ENCODE measurements around the gene BAIAP2L1. TPM values are rescaled to one million over a fixed set of nuclear protein-coding genes. Genes with fewer than 3 reads are reported as not detected.

The BAIAP2L1 gene
- total RNA-seq, 1 experiment from 2014 or later = 21.4 TPM

DNA sequence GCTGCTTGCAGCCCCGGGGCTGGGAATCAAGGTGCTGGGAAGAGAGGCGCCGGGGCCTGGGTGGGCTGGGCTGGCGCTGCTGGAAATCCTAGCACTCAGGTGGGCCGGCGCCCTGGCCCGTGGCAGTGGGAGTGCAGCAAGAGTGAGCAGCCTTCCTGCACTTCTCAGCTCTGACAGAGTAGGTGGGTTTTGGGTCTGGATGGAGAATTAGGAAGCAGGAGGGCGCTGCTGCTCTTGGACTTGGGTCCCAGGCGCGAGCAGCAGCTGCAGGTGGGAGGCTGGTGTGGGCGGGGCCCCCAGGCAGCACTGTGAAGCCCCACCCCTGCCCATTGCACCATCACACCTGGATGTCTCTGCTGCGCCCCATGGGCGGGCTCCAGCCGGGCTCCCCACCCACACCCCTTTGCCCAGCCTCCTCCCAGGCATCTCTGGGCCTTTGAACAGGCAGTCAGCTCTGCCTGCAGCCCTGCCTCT, 113.4 kb downstream of the BAIAP2L1 start:
- in situ Hi-C loops (cut with HindIII; ENCODE audit: low pct_unique_long_range_greater_than_20kb, low sequenced_read_pairs) = no loop called here
- no peak for DNase-seq (ENCODE audit: low read depth)

GRCh38 chr7:98286701-98287485, 114.0 kb downstream of the BAIAP2L1 start:
- DNase-seq (ENCODE audit: low read depth) = no peak
- in situ Hi-C loops (cut with HindIII; ENCODE audit: low pct_unique_long_range_greater_than_20kb, low sequenced_read_pairs) = no loop called here

GRCh38 chr7:98286093-98286539, 114.8 kb downstream of the BAIAP2L1 start:
- in situ Hi-C loops (cut with HindIII; ENCODE audit: low pct_unique_long_range_greater_than_20kb, low sequenced_read_pairs) = no loop called here
- peak; percentile 56 for DNase-seq (ENCODE audit: low read depth)

DNA sequence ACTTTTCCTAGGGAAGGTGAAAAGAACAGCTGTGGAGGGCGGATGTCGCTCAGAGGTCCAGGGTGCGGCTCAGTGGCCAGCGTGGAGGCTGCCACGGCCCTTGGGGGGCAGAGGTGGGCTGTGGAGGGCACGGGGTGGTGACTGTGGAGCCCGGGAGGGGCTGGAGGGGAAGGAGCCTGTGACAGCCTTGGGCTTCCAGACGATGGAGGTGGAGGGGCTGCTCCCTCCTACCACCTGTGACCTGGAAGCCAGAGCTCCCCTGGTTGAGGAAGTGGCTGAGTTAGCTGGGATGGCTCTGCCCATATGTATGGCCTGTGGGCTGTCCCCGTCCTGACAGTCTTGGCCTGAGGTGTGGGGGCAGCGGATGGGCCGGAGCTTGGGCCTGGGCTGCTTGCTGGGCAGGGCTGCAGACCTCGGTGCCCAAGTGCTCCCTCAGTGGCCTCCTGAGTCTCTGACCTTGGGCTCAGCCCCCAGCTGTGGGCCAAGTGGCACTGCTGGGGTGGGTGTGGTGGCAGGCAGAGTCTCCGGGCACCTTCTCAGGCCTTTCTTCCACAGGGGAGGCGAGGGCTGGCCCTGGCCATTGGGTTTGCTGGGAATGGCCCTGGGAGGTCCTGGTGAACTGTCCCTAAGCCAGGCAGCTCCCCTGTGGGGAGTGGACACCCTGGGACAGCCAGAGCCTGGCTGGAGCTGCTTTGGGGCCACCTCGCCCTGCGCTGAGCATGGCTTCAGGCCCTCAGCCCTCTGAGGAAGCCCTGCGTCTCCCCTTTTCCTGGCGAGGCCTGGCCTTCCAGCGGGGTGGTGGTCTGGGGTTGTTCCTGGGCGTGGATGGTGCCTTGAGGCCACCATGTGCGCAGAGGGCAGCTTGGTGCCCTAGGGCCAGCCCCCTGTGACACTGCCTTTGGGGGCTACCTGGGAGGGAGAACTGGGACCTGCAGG, 115.5 kb downstream of the BAIAP2L1 start:
- no peak for DNase-seq (ENCODE audit: low read depth)
- in situ Hi-C loops (cut with HindIII; ENCODE audit: low pct_unique_long_range_greater_than_20kb, low sequenced_read_pairs) = no loop called here

GRCh38 chr7:98284335-98285036, 116.4 kb downstream of the BAIAP2L1 start:
- in situ Hi-C loops (cut with HindIII; ENCODE audit: low pct_unique_long_range_greater_than_20kb, low sequenced_read_pairs) = no loop called here
- peak; percentile 90 for DNase-seq (ENCODE audit: low read depth)

DNA sequence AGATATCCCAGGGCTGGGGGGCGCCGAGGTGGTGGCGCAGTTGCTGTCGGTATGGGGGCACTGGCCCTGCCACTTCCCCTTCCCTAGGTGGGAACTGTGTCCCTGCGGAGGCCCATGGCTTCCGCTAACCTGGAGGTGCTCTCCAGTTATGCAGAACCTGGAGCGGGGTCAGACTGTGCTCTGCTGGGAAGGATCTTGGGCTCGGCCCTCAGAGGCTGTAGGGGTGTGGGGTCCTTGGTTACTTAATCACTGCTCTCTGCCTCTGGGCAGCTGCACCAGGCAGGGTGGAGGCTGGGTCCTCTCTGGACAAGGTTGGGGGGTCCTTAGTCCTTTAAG, 117.0 kb downstream of the BAIAP2L1 start:
- in situ Hi-C loops (cut with HindIII; ENCODE audit: low pct_unique_long_range_greater_than_20kb, low sequenced_read_pairs) = no loop called here
- no peak for DNase-seq (ENCODE audit: low read depth)

DNA sequence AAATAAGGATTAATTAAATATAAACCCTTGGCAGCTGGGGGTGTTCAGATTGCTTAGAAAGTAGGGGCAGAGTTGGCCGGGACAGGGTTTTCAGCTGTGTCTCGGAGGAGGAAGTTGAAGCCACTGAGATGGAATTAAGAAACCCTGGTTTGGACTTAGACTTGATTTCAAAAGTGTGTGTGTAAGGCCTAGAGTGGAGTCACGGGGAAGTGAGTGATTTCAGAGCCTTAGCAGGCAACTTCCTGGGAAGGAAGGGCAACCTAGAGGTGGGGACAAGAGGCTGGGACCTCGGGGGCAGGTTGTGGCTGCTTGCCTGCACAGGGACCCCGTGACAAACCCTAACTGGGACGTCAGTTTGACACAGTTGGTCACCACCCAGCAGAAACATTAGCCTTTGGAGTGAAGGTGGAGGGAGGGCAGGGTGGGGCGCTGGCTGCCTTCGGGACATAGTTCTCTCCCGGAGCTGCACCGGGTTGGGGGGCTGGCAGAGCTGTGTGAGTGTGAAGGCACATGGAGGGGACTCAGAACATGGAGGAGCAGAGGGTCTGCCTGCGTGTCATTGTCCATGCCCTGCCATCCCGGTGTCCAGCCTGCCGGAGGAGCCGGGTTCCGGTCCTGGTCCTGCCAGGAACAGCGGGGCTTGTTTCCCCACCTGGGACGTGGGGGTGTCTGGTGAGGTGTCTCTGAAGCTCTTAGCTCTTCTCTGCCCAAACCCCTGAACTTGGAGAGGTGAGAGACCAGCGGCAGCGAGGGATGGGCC, 117.6 kb downstream of the BAIAP2L1 start:
- DNase-seq (ENCODE audit: low read depth) = no peak
- in situ Hi-C loops (cut with HindIII; ENCODE audit: low pct_unique_long_range_greater_than_20kb, low sequenced_read_pairs) = no loop called here

- no peak for DNase-seq (ENCODE audit: low read depth)
- in situ Hi-C loops (cut with HindIII; ENCODE audit: low pct_unique_long_range_greater_than_20kb, low sequenced_read_pairs) = no loop called here
Observed at GRCh38 chr7:98282703-98283102, 118.2 kb downstream of the BAIAP2L1 start.

- in situ Hi-C loops (cut with HindIII; ENCODE audit: low pct_unique_long_range_greater_than_20kb, low sequenced_read_pairs) = no loop called here
- DNase-seq (ENCODE audit: low read depth) = no peak
Observed at GRCh38 chr7:98281757-98282606, 118.9 kb downstream of the BAIAP2L1 start.

DNA sequence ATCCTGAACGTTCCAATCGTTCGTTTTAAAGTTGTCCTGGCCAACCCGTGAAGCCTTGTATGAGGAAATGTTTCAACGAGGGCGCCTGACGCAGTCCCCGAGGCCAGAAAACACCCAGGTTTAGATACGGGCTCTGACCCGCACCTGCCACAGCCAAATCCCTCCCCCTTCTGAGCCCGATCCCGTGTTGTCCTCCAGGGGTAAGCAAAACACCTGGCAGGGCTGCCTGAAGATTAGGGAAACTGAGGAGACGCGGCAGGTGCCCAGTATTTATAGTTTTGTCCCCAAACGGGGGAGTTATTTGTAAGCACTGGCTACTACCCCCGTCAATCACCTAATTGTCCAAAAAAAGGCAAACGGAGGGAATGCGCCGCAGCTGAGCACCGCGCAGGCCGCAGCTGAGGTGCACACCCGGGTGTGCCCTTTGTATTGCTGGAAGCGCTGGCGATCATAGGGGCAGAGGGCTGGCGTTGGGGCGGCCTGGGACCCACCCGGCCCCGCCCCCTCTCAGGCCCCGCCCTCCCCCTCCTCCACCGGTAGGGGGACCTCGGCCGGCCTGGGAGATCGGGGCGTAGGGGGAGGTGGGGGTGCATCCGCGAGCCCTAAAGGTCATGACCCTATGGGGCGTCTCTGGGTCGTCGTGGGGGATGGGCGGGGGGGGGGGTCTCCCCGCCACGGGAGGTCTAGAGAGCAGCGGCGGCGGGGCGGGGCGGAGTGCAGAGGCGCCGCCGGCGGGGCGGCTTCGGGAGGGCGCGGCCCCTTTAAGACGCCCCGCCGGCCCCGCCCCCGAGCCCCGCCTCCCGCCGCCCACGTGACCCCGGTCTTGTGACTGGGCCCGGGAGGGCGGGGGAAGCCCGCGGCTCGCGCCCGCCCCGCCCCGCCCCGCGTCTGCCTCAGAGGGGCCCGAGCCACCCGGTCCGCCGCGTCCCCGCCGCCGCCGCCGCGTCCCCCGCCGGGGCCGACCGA, 119.8 kb downstream of the BAIAP2L1 start, which contains the start of gene BRI3:
Gene BRI3 (plus strand): TSS at position 896 of the 966 bp plus-strand sequence. CDS start 110 bp downstream, outside the sequence.
- DNase-seq (ENCODE audit: low read depth) = peak; percentile 47
- in situ Hi-C loops (cut with HindIII; ENCODE audit: low pct_unique_long_range_greater_than_20kb, low sequenced_read_pairs) = no loop called here

- DNase-seq (ENCODE audit: low read depth) = no peak
- in situ Hi-C loops (cut with HindIII; ENCODE audit: low pct_unique_long_range_greater_than_20kb, low sequenced_read_pairs) = no loop called here
Observed at GRCh38 chr7:98280296-98280695, 120.6 kb downstream of the BAIAP2L1 start.

- in situ Hi-C loops (cut with HindIII; ENCODE audit: low pct_unique_long_range_greater_than_20kb, low sequenced_read_pairs) = no loop called here
Observed at GRCh38 chr7:98278936-98279335, 122.0 kb downstream of the BAIAP2L1 start.

DNA sequence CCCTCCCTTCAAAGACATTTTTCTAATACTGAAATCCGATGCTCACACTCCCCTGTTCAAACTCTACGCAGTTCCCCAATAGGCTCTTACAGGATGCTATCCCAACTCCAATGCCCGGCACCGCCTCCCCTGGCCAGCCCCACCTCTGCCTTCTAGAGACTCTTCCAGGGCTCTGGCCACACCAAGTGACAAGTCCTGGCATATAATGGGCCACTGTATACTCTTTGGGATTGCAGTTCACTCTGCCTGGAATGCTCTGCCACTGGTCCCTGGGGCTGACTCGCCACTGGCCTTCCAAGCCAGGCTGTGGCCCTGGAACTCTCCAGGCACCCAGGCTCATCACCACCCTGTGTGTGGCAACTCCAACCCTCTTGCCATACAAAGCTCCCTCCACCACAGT, 122.5 kb downstream of the BAIAP2L1 start:
- DNase-seq (ENCODE audit: low read depth) = no peak
- in situ Hi-C loops (cut with HindIII; ENCODE audit: low pct_unique_long_range_greater_than_20kb, low sequenced_read_pairs) = no loop called here

More at GRCh38 chr7:98278936-98279335, 122.0 kb downstream of the BAIAP2L1 start:
- no peak for DNase-seq (ENCODE audit: low read depth)

- in situ Hi-C loops (cut with HindIII; ENCODE audit: low pct_unique_long_range_greater_than_20kb, low sequenced_read_pairs) = no loop called here
Observed at GRCh38 chr7:98276241-98276761, 124.6 kb downstream of the BAIAP2L1 start.

DNA sequence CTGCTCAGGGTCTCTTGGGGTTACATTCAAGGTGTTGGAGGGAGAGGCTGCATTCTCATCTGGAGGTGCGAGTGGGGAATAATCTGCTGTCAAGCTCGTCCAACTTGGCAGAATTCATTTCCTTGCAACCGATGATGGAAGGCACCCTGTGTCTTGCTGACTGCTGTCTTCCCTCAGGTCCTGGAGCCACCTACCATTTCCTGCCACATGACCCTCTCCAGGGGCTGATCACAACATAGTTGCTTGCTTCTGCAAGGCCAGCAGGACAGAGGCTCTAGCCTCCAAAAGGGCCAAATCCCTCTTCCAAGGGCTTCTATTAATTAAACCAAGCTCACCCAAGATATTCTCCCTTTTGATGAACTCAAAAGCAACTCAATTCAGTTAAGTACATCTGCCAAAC, 133.6 kb downstream of the BAIAP2L1 start:
- DNase-seq (ENCODE audit: low read depth) = no peak
- in situ Hi-C loops (cut with HindIII; ENCODE audit: low pct_unique_long_range_greater_than_20kb, low sequenced_read_pairs) = no loop called here

More at GRCh38 chr7:98276241-98276761, 124.6 kb downstream of the BAIAP2L1 start:
- DNase-seq (ENCODE audit: low read depth) = no peak

DNA sequence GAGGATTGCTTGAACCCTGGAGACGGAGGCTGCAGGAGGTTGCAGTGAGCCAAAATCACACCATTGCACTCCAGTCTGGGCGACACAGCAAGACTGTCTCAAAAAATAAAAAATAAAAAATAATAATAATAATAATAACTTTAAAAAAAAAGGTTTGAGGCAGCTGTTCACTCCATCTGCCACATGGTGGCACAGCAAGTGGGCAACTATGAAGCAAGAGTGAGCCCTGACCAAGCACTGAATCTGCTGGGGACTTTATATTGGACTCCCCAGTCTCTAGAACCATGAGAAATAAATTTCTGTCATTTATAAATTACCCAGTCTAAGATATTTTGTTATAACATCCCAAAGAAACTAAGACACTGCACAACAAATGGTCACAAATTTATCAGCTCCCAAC, 134.1 kb downstream of the BAIAP2L1 start:
- in situ Hi-C loops (cut with HindIII; ENCODE audit: low pct_unique_long_range_greater_than_20kb, low sequenced_read_pairs) = no loop called here
- no peak for DNase-seq (ENCODE audit: low read depth)

Measured in Caki2 (cell line).